GM08714 (cell line): ENCODE results near the gene COX4I1.

Source experiments
- H3K4me3 ChIP-seq: fragments of 200-500 bp; sonication (Bioruptor generic); 2 replicates; pipeline ENCODE4 v1.5.1; 2014; ENCODE audit warnings: mild to moderate bottlenecking, low read length, inconsistent platforms
- ZNF274 ChIP-seq: IDR thresholded peaks from 2 replicates; pipeline ENCODE4 v1.6.1; 2012; ENCODE audit warnings: mild to moderate bottlenecking, low read depth, low read length

The COX4I1 gene

GRCh38 chr16:85759136-85759535, 40.4 kb upstream of the COX4I1 start:
- no peak overlapping the region for H3K4me3 ChIP-seq
- no peak for TF ChIP-seq ZNF274

GRCh38 chr16:85759631-85760419, 39.7 kb upstream of the COX4I1 start:
- H3K4me3 ChIP-seq, result no peak overlapping the region
- TF ChIP-seq ZNF274, result no peak

GRCh38 chr16:85761861-85762260, 37.6 kb upstream of the COX4I1 start:
- no peak overlapping the region for H3K4me3 ChIP-seq
- TF ChIP-seq ZNF274, result no peak

- H3K4me3 ChIP-seq, result no peak overlapping the region
- TF ChIP-seq ZNF274, result no peak
These were observed 36.5 kb upstream of the COX4I1 start for GRCh38 chr16:85762970-85763369.

- no peak for TF ChIP-seq ZNF274
- H3K4me3 ChIP-seq, result no peak overlapping the region
These were observed 35.9 kb upstream of the COX4I1 start for GRCh38 chr16:85763616-85764015.

- no peak for TF ChIP-seq ZNF274
- H3K4me3 ChIP-seq, result no peak overlapping the region
These were observed 34.3 kb upstream of the COX4I1 start for GRCh38 chr16:85765211-85765610.

GRCh38 chr16:85765767-85766166, 33.7 kb upstream of the COX4I1 start:
- no peak overlapping the region for H3K4me3 ChIP-seq
- no peak for TF ChIP-seq ZNF274

GRCh38 chr16:85767531-85767930, 32.0 kb upstream of the COX4I1 start:
- no peak for TF ChIP-seq ZNF274

GRCh38 chr16:85768199-85768598, 31.3 kb upstream of the COX4I1 start:
- no peak overlapping the region for H3K4me3 ChIP-seq
- TF ChIP-seq ZNF274, result no peak

More at GRCh38 chr16:85767531-85767930, 32.0 kb upstream of the COX4I1 start:
- H3K4me3 ChIP-seq, result no peak overlapping the region

- TF ChIP-seq ZNF274, result no peak
- no peak overlapping the region for H3K4me3 ChIP-seq
These were observed 28.8 kb upstream of the COX4I1 start for GRCh38 chr16:85770741-85771140.

- no peak for TF ChIP-seq ZNF274
- no peak overlapping the region for H3K4me3 ChIP-seq
These were observed 26.5 kb upstream of the COX4I1 start for GRCh38 chr16:85773044-85773443.

- TF ChIP-seq ZNF274, result no peak
- H3K4me3 ChIP-seq, result no peak overlapping the region
These were observed 25.4 kb upstream of the COX4I1 start for GRCh38 chr16:85774136-85774535.

- TF ChIP-seq ZNF274, result no peak
These were observed 24.7 kb upstream of the COX4I1 start for GRCh38 chr16:85774811-85775210.

GRCh38 chr16:85777583-85778310, 21.7 kb upstream of the COX4I1 start:
- no peak for TF ChIP-seq ZNF274
- H3K4me3 ChIP-seq, result no peak overlapping the region

More at GRCh38 chr16:85774811-85775210, 24.7 kb upstream of the COX4I1 start:
- no peak overlapping the region for H3K4me3 ChIP-seq

GRCh38 chr16:85778873-85779272, 20.6 kb upstream of the COX4I1 start:
- H3K4me3 ChIP-seq, result no peak overlapping the region
- no peak for TF ChIP-seq ZNF274
